ENCODE results near the gene ROCK2. TPM values are rescaled to one million over a fixed set of nuclear protein-coding genes. Genes with fewer than 3 reads are reported as not detected.

ROCK2 gene
- total RNA-seq, 1 donor from 2014 or later: 61.4 TPM

DNA sequence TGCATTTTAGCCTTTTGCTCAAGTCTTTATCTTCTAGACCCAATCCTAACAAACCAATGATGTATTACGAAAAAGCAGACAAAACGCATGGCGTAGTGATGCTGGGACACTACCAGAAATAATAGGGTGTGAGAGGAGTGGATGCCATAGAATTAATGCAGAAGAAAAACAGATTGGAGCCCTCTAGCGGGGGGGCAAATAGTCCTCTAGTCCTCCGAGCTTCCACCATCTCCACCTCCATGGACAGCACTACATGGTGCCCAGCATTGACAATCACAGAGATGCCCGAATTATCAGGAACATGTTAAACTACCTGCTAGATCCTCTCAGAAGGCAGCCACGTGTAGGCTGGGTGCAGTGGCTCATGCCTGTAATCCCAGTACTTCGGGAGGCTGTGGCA, 15.4 kb upstream of the ROCK2 start:
- Mint-ChIP-seq H3K4me1 (ENCODE audit: low read depth) (peaks cover 5% of the 10 kb centered on the region), H3K4me3 (ENCODE audit: unreplicated experiment) (no peak overlapping the region), H3K36me3 (ENCODE audit: low read depth) (no peaks in the 10 kb centered on the region), H3K27ac (ENCODE audit: unreplicated experiment) (no peak overlapping the region), H3K9me3 (ENCODE audit: low read depth) (no peaks in the 10 kb centered on the region), H3K27me3 (ENCODE audit: low read depth) (no peaks in the 10 kb centered on the region)
- no peak for DNase-seq (ENCODE audit: low spot score)
- TF ChIP-seq, protein P1, sequence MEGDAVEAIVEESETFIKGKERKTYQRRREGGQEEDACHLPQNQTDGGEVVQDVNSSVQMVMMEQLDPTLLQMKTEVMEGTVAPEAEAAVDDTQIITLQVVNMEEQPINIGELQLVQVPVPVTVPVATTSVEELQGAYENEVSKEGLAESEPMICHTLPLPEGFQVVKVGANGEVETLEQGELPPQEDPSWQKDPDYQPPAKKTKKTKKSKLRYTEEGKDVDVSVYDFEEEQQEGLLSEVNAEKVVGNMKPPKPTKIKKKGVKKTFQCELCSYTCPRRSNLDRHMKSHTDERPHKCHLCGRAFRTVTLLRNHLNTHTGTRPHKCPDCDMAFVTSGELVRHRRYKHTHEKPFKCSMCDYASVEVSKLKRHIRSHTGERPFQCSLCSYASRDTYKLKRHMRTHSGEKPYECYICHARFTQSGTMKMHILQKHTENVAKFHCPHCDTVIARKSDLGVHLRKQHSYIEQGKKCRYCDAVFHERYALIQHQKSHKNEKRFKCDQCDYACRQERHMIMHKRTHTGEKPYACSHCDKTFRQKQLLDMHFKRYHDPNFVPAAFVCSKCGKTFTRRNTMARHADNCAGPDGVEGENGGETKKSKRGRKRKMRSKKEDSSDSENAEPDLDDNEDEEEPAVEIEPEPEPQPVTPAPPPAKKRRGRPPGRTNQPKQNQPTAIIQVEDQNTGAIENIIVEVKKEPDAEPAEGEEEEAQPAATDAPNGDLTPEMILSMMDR (IDR thresholded peaks at IDR 0.05): no peak

DNA sequence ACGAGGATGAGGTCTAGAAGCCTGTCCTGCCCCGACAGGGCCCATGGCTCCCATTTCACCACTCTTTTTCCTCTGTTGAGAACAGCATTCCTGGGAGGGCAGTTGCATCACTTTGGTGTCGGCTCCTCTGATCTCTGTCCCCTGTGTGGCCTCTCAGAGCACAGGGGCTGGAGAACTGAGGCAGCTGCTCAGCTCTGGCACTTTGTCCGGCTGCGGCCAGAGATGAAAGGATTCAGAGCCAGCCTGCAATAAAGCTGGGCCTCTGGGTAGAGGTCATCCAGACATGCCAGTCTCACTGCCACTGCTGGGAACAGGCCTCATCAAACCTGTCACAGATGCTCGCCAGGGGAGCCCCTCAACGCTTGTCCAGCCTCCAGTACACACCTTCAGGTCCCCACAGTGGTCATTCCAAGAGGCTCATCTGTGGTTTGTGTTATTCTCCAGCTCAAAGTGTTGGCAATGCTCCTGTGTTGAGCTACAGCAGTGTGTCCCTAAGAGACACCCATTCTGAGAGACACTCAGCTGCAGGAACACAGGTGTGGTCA, 13.1 kb upstream of the ROCK2 start:
- TF ChIP-seq, protein P1 (IDR thresholded peaks at IDR 0.05): no peak
- H3K27me3 Mint-ChIP-seq (ENCODE audit: low read depth): no peaks in the 10 kb centered on the region
- H3K4me1 Mint-ChIP-seq (ENCODE audit: low read depth): peaks cover 5% of the 10 kb centered on the region
- H3K4me3 Mint-ChIP-seq (ENCODE audit: unreplicated experiment): no peak overlapping the region
- no peak for DNase-seq (ENCODE audit: low spot score)
- no peaks in the 10 kb centered on the region for H3K9me3 Mint-ChIP-seq (ENCODE audit: low read depth)
- H3K27ac Mint-ChIP-seq (ENCODE audit: unreplicated experiment): no peak overlapping the region
- no peaks in the 10 kb centered on the region for H3K36me3 Mint-ChIP-seq (ENCODE audit: low read depth)

GRCh38 chr2:11356764-11357163, 12.3 kb upstream of the ROCK2 start:
- no peak for DNase-seq (ENCODE audit: low spot score)
- Mint-ChIP-seq H3K36me3 (ENCODE audit: low read depth) (no peaks in the 10 kb centered on the region), H3K4me3 (ENCODE audit: unreplicated experiment) (no peak overlapping the region), H3K27ac (ENCODE audit: unreplicated experiment) (no peak overlapping the region), H3K9me3 (ENCODE audit: low read depth) (no peaks in the 10 kb centered on the region), H3K4me1 (ENCODE audit: low read depth) (peaks cover 5% of the 10 kb centered on the region), H3K27me3 (ENCODE audit: low read depth) (no peaks in the 10 kb centered on the region)
- TF ChIP-seq, protein P1 (IDR thresholded peaks at IDR 0.05): no peak

GRCh38 chr2:11355194-11356053, 11.0 kb upstream of the ROCK2 start:
- TF ChIP-seq, protein P1 (IDR thresholded peaks at IDR 0.05): no peak
- H3K27ac Mint-ChIP-seq (ENCODE audit: unreplicated experiment): no peak overlapping the region
- H3K27me3 Mint-ChIP-seq (ENCODE audit: low read depth): no peaks in the 10 kb centered on the region
- H3K9me3 Mint-ChIP-seq (ENCODE audit: low read depth): no peaks in the 10 kb centered on the region
- H3K36me3 Mint-ChIP-seq (ENCODE audit: low read depth): no peaks in the 10 kb centered on the region
- no peak overlapping the region for H3K4me3 Mint-ChIP-seq (ENCODE audit: unreplicated experiment)
- peaks cover 5% of the 10 kb centered on the region for H3K4me1 Mint-ChIP-seq (ENCODE audit: low read depth)
- DNase-seq (ENCODE audit: low spot score): no peak

- Mint-ChIP-seq H3K4me3 (ENCODE audit: unreplicated experiment) (no peak overlapping the region), H3K9me3 (ENCODE audit: low read depth) (no peaks in the 10 kb centered on the region), H3K27ac (ENCODE audit: unreplicated experiment) (no peak overlapping the region), H3K27me3 (ENCODE audit: low read depth) (no peaks in the 10 kb centered on the region), H3K4me1 (ENCODE audit: low read depth) (peaks cover 5% of the 10 kb centered on the region), H3K36me3 (ENCODE audit: low read depth) (no peaks in the 10 kb centered on the region)
- TF ChIP-seq, protein P1 (IDR thresholded peaks at IDR 0.05): no peak
- no peak for DNase-seq (ENCODE audit: low spot score)
Observed at GRCh38 chr2:11354363-11355154, 10.1 kb upstream of the ROCK2 start.

All from chondrocyte (in vitro differentiated cells).